Body of pancreas (tissue), 4 donors: ENCODE results near the gene RTCB. TPM values are rescaled to one million over a fixed set of nuclear protein-coding genes. Genes with fewer than 3 reads are reported as not detected.

Source experiments
- ATAC-seq: fragments of 150-250 bp; one replicate; pipeline ENCODE4 v1.9.1; 2016
- DNase-seq, 4 donors: peaks; one replicate each; pipeline ENCODE4 v3.0.0-alpha.2; 2019
- H3K27ac ChIP-seq, 4 donors: fragments of 200-600 bp; sonication (generic); 1 replicate in 3 of 4; 2 replicates in 1 of 4; pipeline versions ENCODE4 v1.5.1 to v1.6.1; 2016 to 2019; ENCODE audit warnings: mild to moderate bottlenecking in 1 of 4, mixed read lengths in 1 of 4, moderate library complexity in 1 of 4
- H3K27me3 ChIP-seq, 2 donors: fragments of 200-600 bp; sonication (generic); one replicate each; pipeline ENCODE4 v1.6.0; 2016; ENCODE audit warnings: mild to moderate bottlenecking in 1 of 2
- H3K36me3 ChIP-seq, 2 donors: fragments of 200-600 bp; sonication (generic); replicated peaks in 1 of 2; 2 replicates each; pipeline ENCODE4 v1.5.1; 2016; ENCODE audit warnings: low read depth in 2 of 2; ENCODE audit not compliant: insufficient read depth in 1 of 2
- H3K4me1 ChIP-seq: fragments of 200-600 bp; sonication (generic); one replicate; pipeline ENCODE4 v1.6.0; 2016
- H3K4me3 ChIP-seq, 2 donors: fragments of 200-600 bp; sonication (generic); 1 replicate in 1 of 2; 2 replicates in 1 of 2; pipeline ENCODE4 v1.5.1; 2016 to 2019
- H3K9me3 ChIP-seq, 3 donors: fragments of 200-600 bp; sonication (generic); 1 replicate in 2 of 3; 2 replicates in 1 of 3; pipeline ENCODE4 v1.5.1; 2016
- CTCF ChIP-seq, 7 experiments: fragments of 450-650 bp in 4 of 7; fragments of 200-600 bp in 3 of 7; sonication (generic) in 3 of 7; IDR thresholded peaks; one replicate each; pipeline ENCODE4 v1.5.1; 2016 to 2019; ENCODE audit warnings: antibody characterized with exemption in 7 of 7
- POLR2A ChIP-seq, 3 donors: fragments of 450-650 bp; IDR thresholded peaks; one replicate each; pipeline ENCODE4 v1.6.1; 2016; ENCODE audit warnings: antibody characterized with exemption in 3 of 3, mild to moderate bottlenecking in 2 of 3
- WGBS, 2 donors: methylation state at CpG; one replicate each; pipeline ENCODE4 v1.1.5; 2017; 5-methylcytosine and 5-hydroxymethylcytosine counted together
- intact Hi-C: fragments of 100-400 bp; cut with DNase I; formaldehyde crosslinking; loops from one replicate; pipeline ENCODE4 v1.15.1; 2023
- small RNA-seq: library from RNA; depleted of rRNA; stranded (forward); fragments of <200 nt; gene quantifications from one replicate; pipeline ENCODE3, GENCODE V24; 2016
- total RNA-seq, 2 donors: library from RNA; depleted of rRNA; stranded (reverse); fragments of >200 nt; gene quantifications; one replicate each; pipeline ENCODE4 v1.1.0, GENCODE V29; 2016

RTCB gene
- total RNA-seq, 2 donors from 2014 or later, result 50.6 to 64.3 TPM

GRCh38 chr22:32340411-32340810, 71.6 kb downstream of the RTCB start:
- H3K27ac ChIP-seq, result no peak overlapping the region
- peaks cover 0 to 6% of the 10 kb centered on the region in 2 donors for H3K27me3 ChIP-seq
- no peaks in the 10 kb centered on the region for H3K36me3 ChIP-seq
- DNase-seq (no peak), ATAC-seq (no peak)
- intact Hi-C loops, result loop anchor here (10.0 kb wide), 1 partner anchor 56 kb away; no protein-coding TSS in a partner anchor
- no peaks in the 10 kb centered on the region for H3K9me3 ChIP-seq
- 37 to 43% methylated on average over 11 of the region's 11 CpGs for WGBS, 2 donors
- H3K4me3 ChIP-seq, result no peak overlapping the region
- H3K4me1 ChIP-seq, result no peaks in the 10 kb centered on the region
- no peak for TF ChIP-seq CTCF (IDR thresholded peaks at IDR 0.05)
- no peak for TF ChIP-seq POLR2A (IDR thresholded peaks at IDR 0.05)

GRCh38 chr22:32339190-32340012, 72.6 kb downstream of the RTCB start:
- H3K36me3 ChIP-seq, result no peaks in the 10 kb centered on the region
- DNase-seq (peak in 1 of 4 donors; percentile 3), ATAC-seq (no peak)
- whole genome bisulfite sequencing, 2 donors, result 71 to 76% methylated on average over 23 of the region's 23 CpGs
- no peak overlapping the region for H3K27ac ChIP-seq
- peaks cover 0 to 6% of the 10 kb centered on the region in 2 donors for H3K27me3 ChIP-seq
- intact Hi-C loops, result loop anchor here (10.0 kb wide), 1 partner anchor 55 kb away; no protein-coding TSS in a partner anchor
- H3K9me3 ChIP-seq, result no peaks in the 10 kb centered on the region
- H3K4me3 ChIP-seq, result no peak overlapping the region
- no peaks in the 10 kb centered on the region for H3K4me1 ChIP-seq
- TF ChIP-seq POLR2A (IDR thresholded peaks at IDR 0.05) (no peak), CTCF (IDR thresholded peaks at IDR 0.05) (no peak)

GRCh38 chr22:32338757-32339156, 73.3 kb downstream of the RTCB start:
- H3K4me1 ChIP-seq, result no peaks in the 10 kb centered on the region
- intact Hi-C loops, result no loop called here
- TF ChIP-seq CTCF (IDR thresholded peaks at IDR 0.05) (no peak), POLR2A (IDR thresholded peaks at IDR 0.05) (no peak)
- ATAC-seq (peak; percentile 45), DNase-seq (peak in 1 of 4 donors; percentile 8)
- WGBS, 2 donors, result 67 to 78% methylated on average over 9 to 10 of the region's 10 CpGs
- peaks cover 0 to 6% of the 10 kb centered on the region in 2 donors for H3K27me3 ChIP-seq
- no peaks in the 10 kb centered on the region for H3K9me3 ChIP-seq
- H3K4me3 ChIP-seq, result no peak overlapping the region
- H3K27ac ChIP-seq, result no peak overlapping the region
- no peaks in the 10 kb centered on the region for H3K36me3 ChIP-seq

Small RNA genes within 50 kb of the gene (small RNA-seq; reads per million reads assigned to genes)
- gene AL021937.2 (not detected), gene IGLVIVOR22-2 (not detected), gene RF02171 (not detected), gene RF02172 (not detected)

Other genes with a start within 250 kb of the RTCB start
- gene RFPL2, start 207.2 kb downstream of the RTCB start, total RNA-seq, result not detected
- gene SLC5A4, start 156.9 kb downstream of the RTCB start, total RNA-seq, result under 1 TPM; 0.26 to 0.33 TPM
- not detected for gene RFPL3, start 54.4 kb downstream of the RTCB start, total RNA-seq
- not detected for gene BPIFC, start 52.2 kb upstream of the RTCB start, total RNA-seq
- gene FBXO7, start 62.6 kb upstream of the RTCB start, total RNA-seq, result 10 to 100 TPM; 54.2 to 56.7 TPM